H1 (cell line): ENCODE results near the gene COL16A1. TPM values are rescaled to one million over a fixed set of nuclear protein-coding genes. Genes with fewer than 3 reads are reported as not detected.

Experiments used
- ASH2L ChIP-seq: fragments of 200-600, 300-600 bp; sonication (generic); IDR thresholded peaks from one replicate; pipeline ENCODE4 v1.7.1; 2017; ENCODE audit warnings: low read length
- CBX8 ChIP-seq: fragments of 300-800, 300-1000 bp; sonication (generic); IDR thresholded peaks from 2 replicates; pipeline ENCODE4 v1.7.1; 2016; ENCODE audit warnings: low read depth, low read length, borderline replicate concordance
- CREB1 ChIP-seq: IDR thresholded peaks from 2 replicates; pipeline ENCODE4 v1.6.1; 2012; ENCODE audit warnings: inconsistent platforms
- EP300 ChIP-seq, 2 experiments: IDR thresholded peaks; 1 replicate in 1 of 2; 2 replicates in 1 of 2; pipeline ENCODE4 v1.6.1; 2011 to 2012; ENCODE audit warnings: low read depth in 2 of 2, low read length in 2 of 2, mild to moderate bottlenecking in 2 of 2, borderline replicate concordance in 1 of 2, inconsistent platforms in 1 of 2, moderate library complexity in 1 of 2
- JUND ChIP-seq: IDR thresholded peaks from 2 replicates; pipeline ENCODE4 v1.6.1; 2011; ENCODE audit warnings: mild to moderate bottlenecking, improper control_type of control experiment, low read length
- polyA plus RNA-seq, 7 experiments: library from polyadenylated mRNA; depleted of rRNA in 3 of 7; stranded (reverse) in 5 of 7; unstranded in 2 of 7; fragments of >200 nt in 5 of 7; fragments of 200-250 nt in 2 of 7; gene quantifications; 1 replicate in 5 of 7; 2 replicates in 1 of 7; 4 replicates in 1 of 7; pipeline versions ENCODE4 v1.2.1 to v1.2.3, GENCODE V29; 2011 to 2013; ENCODE audit warnings: missing spikeins in 2 of 7, mixed read lengths in 2 of 7
- total RNA-seq: library from RNA; stranded (reverse); fragmentation: NEBNext Ultra II Directional; extraction: Animal tissue kit (Norgen Biotek cat#: 25700); gene quantifications from 2 replicates; pipeline ENCODE4 v1.2.1, GENCODE V29; 2021
- TF ChIP-seq, protein P1 (sequence below): fragments of 300-600 bp; sonication (generic); IDR thresholded peaks from 2 replicates; pipeline ENCODE4 v1.7.1; 2012; ENCODE audit warnings: low read length, moderate library complexity, mild to moderate bottlenecking, inconsistent platforms; ENCODE audit not compliant: insufficient replicate concordance

COL16A1 gene
- total and polyA plus RNA-seq, 2 of the 8 experiments (the other 6 are each of a cell fraction or from before 2014, with no cell fraction given): 2.0 to 10.5 TPM

DNA sequence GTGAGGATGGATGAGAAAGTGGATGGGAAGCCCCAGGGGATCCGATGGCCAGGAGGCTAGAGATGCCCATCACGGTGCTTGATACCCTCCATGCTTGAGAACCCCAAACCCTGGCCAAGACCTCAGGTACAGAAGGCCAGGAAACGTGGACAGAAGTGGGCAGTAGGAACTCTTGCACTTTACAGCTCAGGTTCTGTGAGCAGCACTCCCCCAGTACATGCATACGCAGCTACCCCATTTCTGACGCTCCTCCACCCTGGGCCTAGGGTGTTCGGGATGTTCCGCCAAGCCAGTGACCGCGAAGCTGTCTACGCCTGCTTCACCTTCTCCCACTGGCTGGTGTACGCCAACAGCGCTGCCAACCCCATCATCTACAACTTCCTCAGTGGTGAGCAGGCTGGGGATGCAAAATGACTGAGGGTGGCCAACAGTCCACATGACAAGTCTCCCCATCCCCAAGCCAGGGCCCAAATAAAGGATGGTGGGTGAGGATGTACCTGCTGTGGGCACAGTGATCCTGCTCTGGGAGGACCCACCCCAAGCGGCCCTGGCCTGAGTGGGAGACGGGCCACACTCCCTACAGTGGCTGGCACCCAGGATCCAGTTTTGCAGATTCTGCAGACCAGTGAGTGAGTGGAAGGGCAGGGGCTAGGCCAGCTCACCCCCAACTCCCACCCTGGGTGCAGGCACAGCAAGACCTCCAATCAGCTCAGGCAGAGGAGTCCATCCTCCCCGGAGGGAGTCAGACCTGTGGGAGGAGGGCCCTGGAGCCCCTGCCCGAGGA is 78.9 kb downstream of the COL16A1 start (continued):
- TF ChIP-seq, protein P1, sequence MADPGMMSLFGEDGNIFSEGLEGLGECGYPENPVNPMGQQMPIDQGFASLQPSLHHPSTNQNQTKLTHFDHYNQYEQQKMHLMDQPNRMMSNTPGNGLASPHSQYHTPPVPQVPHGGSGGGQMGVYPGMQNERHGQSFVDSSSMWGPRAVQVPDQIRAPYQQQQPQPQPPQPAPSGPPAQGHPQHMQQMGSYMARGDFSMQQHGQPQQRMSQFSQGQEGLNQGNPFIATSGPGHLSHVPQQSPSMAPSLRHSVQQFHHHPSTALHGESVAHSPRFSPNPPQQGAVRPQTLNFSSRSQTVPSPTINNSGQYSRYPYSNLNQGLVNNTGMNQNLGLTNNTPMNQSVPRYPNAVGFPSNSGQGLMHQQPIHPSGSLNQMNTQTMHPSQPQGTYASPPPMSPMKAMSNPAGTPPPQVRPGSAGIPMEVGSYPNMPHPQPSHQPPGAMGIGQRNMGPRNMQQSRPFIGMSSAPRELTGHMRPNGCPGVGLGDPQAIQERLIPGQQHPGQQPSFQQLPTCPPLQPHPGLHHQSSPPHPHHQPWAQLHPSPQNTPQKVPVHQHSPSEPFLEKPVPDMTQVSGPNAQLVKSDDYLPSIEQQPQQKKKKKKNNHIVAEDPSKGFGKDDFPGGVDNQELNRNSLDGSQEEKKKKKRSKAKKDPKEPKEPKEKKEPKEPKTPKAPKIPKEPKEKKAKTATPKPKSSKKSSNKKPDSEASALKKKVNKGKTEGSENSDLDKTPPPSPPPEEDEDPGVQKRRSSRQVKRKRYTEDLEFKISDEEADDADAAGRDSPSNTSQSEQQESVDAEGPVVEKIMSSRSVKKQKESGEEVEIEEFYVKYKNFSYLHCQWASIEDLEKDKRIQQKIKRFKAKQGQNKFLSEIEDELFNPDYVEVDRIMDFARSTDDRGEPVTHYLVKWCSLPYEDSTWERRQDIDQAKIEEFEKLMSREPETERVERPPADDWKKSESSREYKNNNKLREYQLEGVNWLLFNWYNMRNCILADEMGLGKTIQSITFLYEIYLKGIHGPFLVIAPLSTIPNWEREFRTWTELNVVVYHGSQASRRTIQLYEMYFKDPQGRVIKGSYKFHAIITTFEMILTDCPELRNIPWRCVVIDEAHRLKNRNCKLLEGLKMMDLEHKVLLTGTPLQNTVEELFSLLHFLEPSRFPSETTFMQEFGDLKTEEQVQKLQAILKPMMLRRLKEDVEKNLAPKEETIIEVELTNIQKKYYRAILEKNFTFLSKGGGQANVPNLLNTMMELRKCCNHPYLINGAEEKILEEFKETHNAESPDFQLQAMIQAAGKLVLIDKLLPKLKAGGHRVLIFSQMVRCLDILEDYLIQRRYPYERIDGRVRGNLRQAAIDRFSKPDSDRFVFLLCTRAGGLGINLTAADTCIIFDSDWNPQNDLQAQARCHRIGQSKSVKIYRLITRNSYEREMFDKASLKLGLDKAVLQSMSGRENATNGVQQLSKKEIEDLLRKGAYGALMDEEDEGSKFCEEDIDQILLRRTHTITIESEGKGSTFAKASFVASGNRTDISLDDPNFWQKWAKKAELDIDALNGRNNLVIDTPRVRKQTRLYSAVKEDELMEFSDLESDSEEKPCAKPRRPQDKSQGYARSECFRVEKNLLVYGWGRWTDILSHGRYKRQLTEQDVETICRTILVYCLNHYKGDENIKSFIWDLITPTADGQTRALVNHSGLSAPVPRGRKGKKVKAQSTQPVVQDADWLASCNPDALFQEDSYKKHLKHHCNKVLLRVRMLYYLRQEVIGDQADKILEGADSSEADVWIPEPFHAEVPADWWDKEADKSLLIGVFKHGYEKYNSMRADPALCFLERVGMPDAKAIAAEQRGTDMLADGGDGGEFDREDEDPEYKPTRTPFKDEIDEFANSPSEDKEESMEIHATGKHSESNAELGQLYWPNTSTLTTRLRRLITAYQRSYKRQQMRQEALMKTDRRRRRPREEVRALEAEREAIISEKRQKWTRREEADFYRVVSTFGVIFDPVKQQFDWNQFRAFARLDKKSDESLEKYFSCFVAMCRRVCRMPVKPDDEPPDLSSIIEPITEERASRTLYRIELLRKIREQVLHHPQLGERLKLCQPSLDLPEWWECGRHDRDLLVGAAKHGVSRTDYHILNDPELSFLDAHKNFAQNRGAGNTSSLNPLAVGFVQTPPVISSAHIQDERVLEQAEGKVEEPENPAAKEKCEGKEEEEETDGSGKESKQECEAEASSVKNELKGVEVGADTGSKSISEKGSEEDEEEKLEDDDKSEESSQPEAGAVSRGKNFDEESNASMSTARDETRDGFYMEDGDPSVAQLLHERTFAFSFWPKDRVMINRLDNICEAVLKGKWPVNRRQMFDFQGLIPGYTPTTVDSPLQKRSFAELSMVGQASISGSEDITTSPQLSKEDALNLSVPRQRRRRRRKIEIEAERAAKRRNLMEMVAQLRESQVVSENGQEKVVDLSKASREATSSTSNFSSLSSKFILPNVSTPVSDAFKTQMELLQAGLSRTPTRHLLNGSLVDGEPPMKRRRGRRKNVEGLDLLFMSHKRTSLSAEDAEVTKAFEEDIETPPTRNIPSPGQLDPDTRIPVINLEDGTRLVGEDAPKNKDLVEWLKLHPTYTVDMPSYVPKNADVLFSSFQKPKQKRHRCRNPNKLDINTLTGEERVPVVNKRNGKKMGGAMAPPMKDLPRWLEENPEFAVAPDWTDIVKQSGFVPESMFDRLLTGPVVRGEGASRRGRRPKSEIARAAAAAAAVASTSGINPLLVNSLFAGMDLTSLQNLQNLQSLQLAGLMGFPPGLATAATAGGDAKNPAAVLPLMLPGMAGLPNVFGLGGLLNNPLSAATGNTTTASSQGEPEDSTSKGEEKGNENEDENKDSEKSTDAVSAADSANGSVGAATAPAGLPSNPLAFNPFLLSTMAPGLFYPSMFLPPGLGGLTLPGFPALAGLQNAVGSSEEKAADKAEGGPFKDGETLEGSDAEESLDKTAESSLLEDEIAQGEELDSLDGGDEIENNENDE: no peak
- no peak for TF ChIP-seq CREB1
- TF ChIP-seq ASH2L: no peak
- no peak for TF ChIP-seq JUND
- TF ChIP-seq EP300 (IDR thresholded peaks at IDR 0.05; ENCODE audit: borderline replicate concordance in 1 of 2, low read depth in 2 of 2, low read length in 2 of 2): no peak
- no peak for TF ChIP-seq CBX8
